ENCODE results near the gene COPS3.

GRCh38 chr17:17213775-17214174 is 67.3 kb downstream of the COPS3 start:
- TF ChIP-seq CTCF (conservative IDR thresholded peaks at IDR 0.05 in 1 of 2, IDR thresholded peaks at IDR 0.05 in 1 of 2; ENCODE audit: extremely low read depth in 1 of 2, insufficient read depth in 1 of 2, low read depth in 1 of 2, low read length in 2 of 2) (no peak), EZH2 (IDR thresholded peaks at IDR 0.05; ENCODE audit: borderline replicate concordance, low read length) (no peak)

Data from mammary epithelial cell (primary cell).